Endothelial cell of umbilical vein (primary cell): ENCODE results near the gene SPRED3. TPM values are rescaled to one million over a fixed set of nuclear protein-coding genes. Genes with fewer than 3 reads are reported as not detected.

Experiments used
- BruUV-seq: library from RNA; stranded (reverse); fragments of 400-500 nt; replicated peaks from 2 replicates; lab custom pipeline; 2021; lab: Mats Ljungman, UMichigan
- CTCF ChIA-PET: fragments of 300-600, 350-600 bp; sonication (Branson Sonifier 250); formaldehyde crosslinking; loops from one replicate; lab custom pipeline; 2021; ENCODE audit warnings: antibody characterized with exemption, inconsistent platforms; lab: Charles Lee
- POLR2A ChIA-PET: fragments of 300-600, 350-600 bp; sonication (Branson Sonifier 250); formaldehyde crosslinking; loops from one replicate; lab custom pipeline; 2021; ENCODE audit warnings: antibody characterized with exemption, inconsistent platforms; lab: Charles Lee
- DNase-seq: peaks from one replicate; pipeline ENCODE4 v3.0.0-alpha.2; 2011; ENCODE audit warnings: low read depth, low spot score
- FAIRE-seq: peaks from 2 replicates; lab custom pipeline; 2011; peaks lifted over from hg19 to GRCh38; lab: Jason Lieb, UNC
- H2AFZ ChIP-seq: 2 replicates; pipeline ENCODE4 v1.6.0; 2012; ENCODE audit warnings: low read depth, low read length, control low read depth, inconsistent platforms
- H3K27ac ChIP-seq: 2 replicates; pipeline ENCODE4 v1.5.1; 2011; ENCODE audit warnings: low read depth, mild to moderate bottlenecking, control low read depth, low read length, moderate library complexity; ENCODE audit not compliant: insufficient read depth
- H3K27me3 ChIP-seq, 2 experiments: 2 replicates each; pipeline versions ENCODE4 v1.6.0 to v1.6.1; 2011; ENCODE audit warnings: low read length in 2 of 2, mixed read lengths in 1 of 2; ENCODE audit not compliant: control insufficient read depth in 2 of 2, insufficient read depth in 2 of 2
- H3K36me3 ChIP-seq, 2 experiments: 2 replicates in 1 of 2; 3 replicates in 1 of 2; pipeline ENCODE4 v1.5.1; 2011; ENCODE audit warnings: low read length in 2 of 2, mild to moderate bottlenecking in 1 of 2, moderate library complexity in 1 of 2; ENCODE audit not compliant: control insufficient read depth in 2 of 2, insufficient read depth in 2 of 2; ENCODE audit errors: extremely low read depth in 1 of 2
- H3K4me1 ChIP-seq: 3 replicates; pipeline ENCODE4 v1.5.1; 2011; ENCODE audit warnings: mild to moderate bottlenecking, low read length; ENCODE audit not compliant: control insufficient read depth, insufficient read depth; ENCODE audit errors: extremely low read depth
- H3K4me2 ChIP-seq: 2 replicates; pipeline ENCODE4 v1.6.1; 2011; ENCODE audit warnings: low read length, control low read depth, mixed read lengths; ENCODE audit not compliant: insufficient read depth
- H3K4me3 ChIP-seq, 3 experiments: fragments of 200-600 bp in 1 of 3; sonication (generic), shearing (Covaris generic) in 1 of 3; replicated peaks in 1 of 3; 2 replicates each; pipeline ENCODE4 v1.5.1; 2011 to 2016; ENCODE audit warnings: control low read depth in 3 of 3, low read length in 3 of 3, mild to moderate bottlenecking in 2 of 3, inconsistent platforms in 1 of 3, low read depth in 1 of 3, moderate library complexity in 1 of 3; ENCODE audit not compliant: insufficient read depth in 1 of 3
- H3K79me2 ChIP-seq: 2 replicates; pipeline ENCODE4 v1.6.0; 2012; ENCODE audit warnings: low read length, inconsistent platforms; ENCODE audit not compliant: control insufficient read depth, insufficient read depth
- H3K9ac ChIP-seq: replicated peaks from 2 replicates; pipeline ENCODE3; 2011; ENCODE audit warnings: low read length, control low read depth; ENCODE audit not compliant: insufficient read depth; ENCODE audit errors: extremely low read depth
- H3K9me1 ChIP-seq: replicated peaks from 3 replicates; pipeline ENCODE4 v1.6.0; 2011; ENCODE audit warnings: mild to moderate bottlenecking, low read length; ENCODE audit not compliant: control insufficient read depth, insufficient read depth; ENCODE audit errors: extremely low read depth
- H3K9me3 ChIP-seq: replicated peaks from 2 replicates; pipeline ENCODE4 v1.5.1; 2012; ENCODE audit warnings: low read length, inconsistent platforms; ENCODE audit not compliant: control insufficient read depth, insufficient read depth
- H4K20me1 ChIP-seq: replicated peaks from 2 replicates; pipeline ENCODE3; 2011; ENCODE audit warnings: mild to moderate bottlenecking, low read length; ENCODE audit not compliant: control insufficient read depth, insufficient read depth; ENCODE audit errors: extremely low read depth
- CTCF ChIP-seq, 2 donors: IDR thresholded peaks; 1 replicate in 1 of 2; 2 replicates in 1 of 2; pipeline ENCODE4 v1.5.1; 2011; ENCODE audit warnings: low read length in 2 of 2, mild to moderate bottlenecking in 2 of 2, moderate library complexity in 2 of 2, control low read depth in 1 of 2, inconsistent platforms in 1 of 2, low read depth in 1 of 2; ENCODE audit not compliant: insufficient read depth in 1 of 2; ENCODE audit errors: extremely low read depth in 1 of 2
- EZH2 ChIP-seq: IDR thresholded peaks from 2 replicates; pipeline ENCODE4 v1.6.1; 2012; ENCODE audit warnings: borderline replicate concordance, low read depth, mild to moderate bottlenecking, moderate library complexity, low read length, inconsistent platforms; ENCODE audit not compliant: severe bottlenecking
- FOS ChIP-seq: IDR thresholded peaks from 2 replicates; pipeline ENCODE4 v1.6.1; 2011; ENCODE audit warnings: mild to moderate bottlenecking, low read length, moderate library complexity, borderline replicate concordance; ENCODE audit not compliant: insufficient read depth
- GATA2 ChIP-seq: IDR thresholded peaks from 2 replicates; pipeline ENCODE4 v1.7.0; 2011; ENCODE audit warnings: low read depth, mild to moderate bottlenecking, moderate library complexity, mixed read lengths, low read length; ENCODE audit not compliant: insufficient read length, insufficient read depth
- JUN ChIP-seq: IDR thresholded peaks from 2 replicates; pipeline ENCODE4 v1.6.1; 2011; ENCODE audit warnings: borderline replicate concordance, low read depth; ENCODE audit not compliant: insufficient read length, insufficient read depth
- MAX ChIP-seq: IDR thresholded peaks from 2 replicates; pipeline ENCODE4 v1.6.1; 2011; ENCODE audit not compliant: insufficient read depth, insufficient read length
- MYC ChIP-seq: IDR thresholded peaks from one replicate; pipeline ENCODE4 v1.6.1; 2011; ENCODE audit warnings: mild to moderate bottlenecking, low read depth, low read length
- POLR2A ChIP-seq: IDR thresholded peaks from 2 replicates; pipeline ENCODE4 v1.6.1; 2012; ENCODE audit warnings: low read depth, mild to moderate bottlenecking, control low read depth, low read length
- POLR2AphosphoS5 ChIP-seq: IDR thresholded peaks from 2 replicates; pipeline ENCODE4 v1.6.1; 2012; ENCODE audit warnings: low read depth, mild to moderate bottlenecking, control low read depth, low read length, moderate library complexity; ENCODE audit not compliant: insufficient read depth
- dilution Hi-C: fragments of 300-500 bp; cut with MboI; formaldehyde crosslinking; loops from one replicate; pipeline ENCODE4 v1.15.0; 2019; ENCODE audit warnings: low sequenced_read_pairs; ENCODE audit not compliant: extremely low pct_ligation_motif_present
- intact Hi-C: fragments of 100-400 bp; cut with micrococcal nuclease; formaldehyde crosslinking; loops from one replicate; pipeline ENCODE4 v1.10.0; 2022
- polyA plus RNA-seq, 4 experiments: library from polyadenylated mRNA; depleted of rRNA in 3 of 4; stranded (reverse) in 3 of 4; unstranded in 1 of 4; fragments of >200 nt; gene quantifications; 2 replicates each; pipeline versions ENCODE4 v1.2.1 to v1.2.3, GENCODE V29; 2011 to 2012; ENCODE audit warnings: missing spikeins in 1 of 4
- total RNA-seq: library from RNA; stranded (reverse); gene quantifications from 2 replicates; pipeline ENCODE4 v1.2.3, GENCODE V29; 2021

SPRED3 gene
- total and polyA plus RNA-seq, 2 donors (not counting 3 experiments of a cell fraction or from before 2014, with no cell fraction given), result 5.7 to 15.7 TPM

GRCh38 chr19:38429055-38429810, 40.7 kb downstream of the SPRED3 start:
- Histone ChIP-seq H3K27me3 (peaks cover 4% of the 10 kb centered on the region in 2 experiments), H3K79me2 (no peaks in the 10 kb centered on the region), H3K27ac (no peak overlapping the region), H2AFZ (no peak overlapping the region), H3K4me2 (no peak overlapping the region), H3K4me1 (no peaks in the 10 kb centered on the region), H3K36me3 (no peaks in the 10 kb centered on the region), H3K9me1 (no peaks in the 10 kb centered on the region), H3K4me3 (no peak overlapping the region), H3K9ac (no peak overlapping the region), H3K9me3 (no peaks in the 10 kb centered on the region), H4K20me1 (no peaks in the 10 kb centered on the region)
- DNase-seq, result no peak
- POLR2A ChIA-PET, result no interaction called here
- no TSS peak for BruUV-seq
- dilution Hi-C loops, result no loop called here
- CTCF ChIA-PET, result interaction anchor here (0.8 to 1.0 kb wide), 2 partner anchors 26 to 72 kb away, joined by 3 read pairs; partner anchors contain the start of gene FAM98C
- intact Hi-C loops, result no loop called here
- TF ChIP-seq FOS (no peak), JUN (no peak), MAX (no peak)
- FAIRE-seq, result no peak

GRCh38 chr19:38429811-38430156, 41.3 kb downstream of the SPRED3 start:
- no peak overlapping the region for H3K9ac ChIP-seq

More at GRCh38 chr19:38429811-38430156, 41.3 kb downstream of the SPRED3 start:
- TF ChIP-seq EZH2 (no peak), MAX (no peak), JUN (no peak), CTCF (IDR thresholded peaks at IDR 0.05; ENCODE audit: extremely low read depth in 1 of 2, insufficient read depth in 1 of 2, low read depth in 1 of 2, low read length in 2 of 2) (no peak), FOS (no peak), MYC (no peak), GATA2 (no peak), POLR2A (no peak), POLR2AphosphoS5 (no peak)
- dilution Hi-C loops (no loop called here), intact Hi-C loops (no loop called here)
- Histone ChIP-seq H2AFZ (no peak overlapping the region), H3K9me3 (no peaks in the 10 kb centered on the region), H3K36me3 (no peaks in the 10 kb centered on the region), H3K9me1 (no peaks in the 10 kb centered on the region), H4K20me1 (no peaks in the 10 kb centered on the region), H3K4me3 (no peak overlapping the region), H3K27ac (no peak overlapping the region), H3K4me1 (no peaks in the 10 kb centered on the region), H3K4me2 (no peak overlapping the region), H3K27me3 (peaks cover 4 to 5% of the 10 kb centered on the region in 2 experiments), H3K79me2 (no peaks in the 10 kb centered on the region)
- BruUV-seq, result no TSS peak
- CTCF ChIA-PET, result interaction anchor here (0.7 kb wide), 1 partner anchor 14 kb away, joined by 4 read pairs; no protein-coding TSS in a partner anchor
- POLR2A ChIA-PET, result no interaction called here
- DNase-seq (no peak), FAIRE-seq (no peak)
